B cell (primary cell): ENCODE results near the gene TBC1D1.

ENCODE experiments used
- EZH2 ChIP-seq: IDR thresholded peaks from 2 replicates; pipeline ENCODE4 v1.6.1; 2012; ENCODE audit warnings: borderline replicate concordance, low read depth, mild to moderate bottlenecking, moderate library complexity, low read length; ENCODE audit not compliant: insufficient read depth, poor library complexity, severe bottlenecking
- TF ChIP-seq, protein P1 (sequence below): fragments of 200-600 bp; IDR thresholded peaks from one replicate; pipeline ENCODE4 v1.8.0; 2022; ENCODE audit warnings: antibody characterized with exemption, mild to moderate bottlenecking

DNA sequence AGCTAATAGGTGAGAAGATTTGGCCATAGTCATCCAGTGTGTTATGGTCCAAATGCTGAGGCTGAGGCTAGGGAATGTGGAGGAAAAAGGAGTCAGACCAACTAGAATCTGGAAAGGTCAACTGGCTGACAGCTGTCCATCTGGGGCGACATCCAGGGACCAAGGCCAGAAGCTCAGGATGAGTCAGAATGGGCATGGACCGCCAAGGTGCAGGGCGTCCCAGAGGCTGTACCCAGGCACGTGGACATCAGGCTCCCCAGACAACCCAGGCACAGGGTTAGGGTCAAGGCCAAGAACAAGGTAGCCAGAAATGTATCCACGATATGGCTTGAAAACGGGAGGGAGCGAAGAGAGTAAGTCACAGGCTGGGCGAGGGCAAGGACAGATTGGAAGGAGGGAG, 43.2 kb downstream of the TBC1D1 start:
- TF ChIP-seq, protein P1, sequence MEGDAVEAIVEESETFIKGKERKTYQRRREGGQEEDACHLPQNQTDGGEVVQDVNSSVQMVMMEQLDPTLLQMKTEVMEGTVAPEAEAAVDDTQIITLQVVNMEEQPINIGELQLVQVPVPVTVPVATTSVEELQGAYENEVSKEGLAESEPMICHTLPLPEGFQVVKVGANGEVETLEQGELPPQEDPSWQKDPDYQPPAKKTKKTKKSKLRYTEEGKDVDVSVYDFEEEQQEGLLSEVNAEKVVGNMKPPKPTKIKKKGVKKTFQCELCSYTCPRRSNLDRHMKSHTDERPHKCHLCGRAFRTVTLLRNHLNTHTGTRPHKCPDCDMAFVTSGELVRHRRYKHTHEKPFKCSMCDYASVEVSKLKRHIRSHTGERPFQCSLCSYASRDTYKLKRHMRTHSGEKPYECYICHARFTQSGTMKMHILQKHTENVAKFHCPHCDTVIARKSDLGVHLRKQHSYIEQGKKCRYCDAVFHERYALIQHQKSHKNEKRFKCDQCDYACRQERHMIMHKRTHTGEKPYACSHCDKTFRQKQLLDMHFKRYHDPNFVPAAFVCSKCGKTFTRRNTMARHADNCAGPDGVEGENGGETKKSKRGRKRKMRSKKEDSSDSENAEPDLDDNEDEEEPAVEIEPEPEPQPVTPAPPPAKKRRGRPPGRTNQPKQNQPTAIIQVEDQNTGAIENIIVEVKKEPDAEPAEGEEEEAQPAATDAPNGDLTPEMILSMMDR = no peak
- TF ChIP-seq EZH2 = no peak
